HCT116 (cell line): ENCODE data around the gene LRRFIP1. TPM values are rescaled to one million over a fixed set of nuclear protein-coding genes. Genes with fewer than 3 reads are reported as not detected.

Experiments
- ATAC-seq: fragments of 200-7000 bp; cut with Tn5 transposase; 2 replicates; pipeline ENCODE4 v1.9.1; 2020; ENCODE audit warnings: mild to moderate bottlenecking, moderate library complexity
- BruUV-seq: library from RNA; stranded (reverse); fragments of 400-500 nt; replicated peaks from 2 replicates; lab custom pipeline; 2021; lab: Mats Ljungman, UMichigan
- CTCF ChIA-PET: fragments of 300-600 bp; sonication (Branson Sonifier 250); formaldehyde crosslinking; loops from one replicate; lab custom pipeline; 2021; ENCODE audit warnings: antibody characterized with exemption; lab: Charles Lee
- POLR2A ChIA-PET: fragments of 300-600, 350-600 bp; sonication (Branson Sonifier 250); formaldehyde crosslinking; loops from one replicate; lab custom pipeline; 2021; ENCODE audit warnings: antibody characterized with exemption; lab: Charles Lee
- RAD21 ChIA-PET, 2 experiments: fragments of 300-600 bp; sonication (Branson Sonifier 250); formaldehyde crosslinking; loops; one replicate each; lab custom pipeline; 2023; ENCODE audit warnings: low total read pairs in 2 of 2; ENCODE audit not compliant: uncharacterized antibody in 2 of 2, unreplicated experiment in 2 of 2, low non-redundant PET in 1 of 2; lab: Charles Lee
- DNase-seq: peaks from one replicate; pipeline ENCODE4 v3.0.0-alpha.2; 2010; ENCODE audit warnings: low read depth, low spot score
- H2AFZ ChIP-seq: fragments of 200-600 bp; shearing (Covaris generic), sonication (generic); 2 replicates; pipeline ENCODE4 v1.6.1; 2017; ENCODE audit warnings: low read depth, mixed run types, mixed read lengths, antibody characterized with exemption, low read length; ENCODE audit not compliant: poor library complexity, severe bottlenecking
- H3K27ac ChIP-seq: 2 replicates; pipeline ENCODE4 v1.5.1; 2012; ENCODE audit warnings: low read depth, low read length
- H3K27me3 ChIP-seq: fragments of 200-600 bp; sonication (generic); 2 replicates; pipeline ENCODE4 v1.6.1; 2016; ENCODE audit warnings: mixed run types, low read length, mixed read lengths; ENCODE audit not compliant: insufficient read depth
- H3K36me3 ChIP-seq, 2 experiments: fragments of 200-500 bp in 1 of 2; fragments of 200-600 bp in 1 of 2; sonication (Bioruptor generic) in 1 of 2; sonication (generic) in 1 of 2; 2 replicates each; pipeline versions ENCODE4 v1.5.1 to v1.6.1; 2014 to 2016; ENCODE audit warnings: low read length in 2 of 2, inconsistent platforms in 1 of 2, mixed read lengths in 1 of 2, mixed run types in 1 of 2; ENCODE audit not compliant: insufficient read depth in 2 of 2, control insufficient read depth in 1 of 2
- H3K4me1 ChIP-seq, 2 experiments: fragments of 200-600 bp in 1 of 2; sonication (generic) in 1 of 2; 2 replicates each; pipeline versions ENCODE4 v1.5.1 to v1.6.1; 2012 to 2017; ENCODE audit warnings: low read length in 2 of 2, inconsistent platforms in 1 of 2, mild to moderate bottlenecking in 1 of 2, mixed read lengths in 1 of 2, mixed run types in 1 of 2, moderate library complexity in 1 of 2; ENCODE audit not compliant: insufficient read depth in 2 of 2, control insufficient read depth in 1 of 2
- H3K4me2 ChIP-seq: fragments of 200-600 bp; sonication (generic); 2 replicates; pipeline ENCODE4 v1.6.1; 2017; ENCODE audit warnings: mixed run types, low read length, mixed read lengths
- H3K4me3 ChIP-seq, 2 experiments: fragments of 200-600 bp in 1 of 2; sonication (generic) in 1 of 2; replicated peaks in 1 of 2; 2 replicates each; pipeline ENCODE4 v1.5.1; 2011 to 2016; ENCODE audit warnings: low read length in 2 of 2, control low read depth in 1 of 2, low read depth in 1 of 2, mild to moderate bottlenecking in 1 of 2, mixed read lengths in 1 of 2, mixed run types in 1 of 2
- H3K79me2 ChIP-seq: fragments of 200-600 bp; sonication (generic); 2 replicates; pipeline ENCODE4 v1.6.1; 2017; ENCODE audit warnings: mild to moderate bottlenecking, mixed run types, low read length, moderate library complexity, mixed read lengths; ENCODE audit not compliant: insufficient read depth
- H3K9ac ChIP-seq: fragments of 200-600 bp; sonication (generic); 2 replicates; pipeline ENCODE4 v1.6.1; 2016; ENCODE audit warnings: low read length, mixed read lengths
- H3K9me2 ChIP-seq: fragments of 200-600 bp; sonication (generic), shearing (Covaris generic); 2 replicates; pipeline ENCODE4 v1.6.1; 2017; ENCODE audit warnings: mixed run types, mild to moderate bottlenecking, moderate library complexity; ENCODE audit not compliant: insufficient read depth
- H3K9me3 ChIP-seq, 2 experiments: fragments of 200-500 bp in 1 of 2; fragments of 200-600 bp in 1 of 2; sonication (Bioruptor generic) in 1 of 2; sonication (generic) in 1 of 2; 2 replicates each; pipeline ENCODE4 v1.6.1; 2014 to 2017; ENCODE audit warnings: low read length in 2 of 2, mixed read lengths in 2 of 2, inconsistent platforms in 1 of 2, low read depth in 1 of 2, mild to moderate bottlenecking in 1 of 2, mixed run types in 1 of 2, moderate library complexity in 1 of 2; ENCODE audit not compliant: control insufficient read depth in 1 of 2, insufficient read depth in 1 of 2
- H4K20me1 ChIP-seq: fragments of 200-600 bp; sonication (generic), shearing (Covaris generic); 2 replicates; pipeline ENCODE4 v1.6.1; 2017; ENCODE audit warnings: mixed run types, mild to moderate bottlenecking, moderate library complexity; ENCODE audit not compliant: insufficient read depth
- CEBPB ChIP-seq: IDR thresholded peaks from 2 replicates; pipeline ENCODE4 v1.6.1; 2012; ENCODE audit warnings: low read depth
- EGR1 ChIP-seq: IDR thresholded peaks from 2 replicates; pipeline ENCODE4 v1.6.1; 2012; ENCODE audit warnings: low read depth
- EZH2phosphoT487 ChIP-seq: fragments of 200-600 bp; IDR thresholded peaks from 2 replicates; pipeline ENCODE4 v1.6.1; 2018; ENCODE audit warnings: antibody characterized with exemption, borderline replicate concordance
- FOSL1 ChIP-seq: IDR thresholded peaks from 2 replicates; pipeline ENCODE4 v1.6.1; 2012; ENCODE audit warnings: low read depth
- JUND ChIP-seq: IDR thresholded peaks from 2 replicates; pipeline ENCODE4 v1.6.1; 2012
- POLR2A ChIP-seq: IDR thresholded peaks from 2 replicates; pipeline ENCODE4 v1.7.0; 2011; ENCODE audit warnings: borderline replicate concordance; ENCODE audit not compliant: insufficient read depth, insufficient read length; ENCODE audit errors: extremely low read depth
- RAD21 ChIP-seq: IDR thresholded peaks from 2 replicates; pipeline ENCODE4 v1.6.1; 2012; ENCODE audit warnings: low read depth, mild to moderate bottlenecking
- SP1 ChIP-seq: IDR thresholded peaks from 2 replicates; pipeline ENCODE4 v1.6.1; 2012; ENCODE audit warnings: low read depth
- SRF ChIP-seq: IDR thresholded peaks from 2 replicates; pipeline ENCODE4 v1.6.1; 2012; ENCODE audit warnings: low read depth
- TCF7L2 ChIP-seq: IDR thresholded peaks from 2 replicates; pipeline ENCODE4 v1.7.0; 2011; ENCODE audit warnings: borderline replicate concordance, inconsistent platforms; ENCODE audit not compliant: insufficient read depth, insufficient read length; ENCODE audit errors: extremely low read depth
- YY1 ChIP-seq: IDR thresholded peaks from 2 replicates; pipeline ENCODE4 v1.6.1; 2011; ENCODE audit warnings: low read length, low read depth, moderate library complexity, mild to moderate bottlenecking; ENCODE audit not compliant: insufficient replicate concordance; ENCODE audit errors: extremely low read depth
- ZBTB33 ChIP-seq: IDR thresholded peaks from 2 replicates; pipeline ENCODE4 v1.6.1; 2011; ENCODE audit warnings: mild to moderate bottlenecking, low read length, moderate library complexity; ENCODE audit not compliant: insufficient replicate concordance; ENCODE audit errors: extremely low read depth
- ZNF274 ChIP-seq: fragments of 200-500 bp; sonication (Bioruptor generic); IDR thresholded peaks from 2 replicates; pipeline ENCODE4 v1.6.1; 2014; ENCODE audit warnings: mild to moderate bottlenecking, low read depth, low read length, inconsistent platforms
- intact Hi-C: fragments of 100-400 bp; cut with micrococcal nuclease; formaldehyde crosslinking; loops from 2 replicates; pipeline ENCODE4 v1.10.0; 2022
- total RNA-seq: library from RNA; stranded (reverse); gene quantifications from one replicate; pipeline ENCODE4 v1.2.1, GENCODE V29; 2021; ENCODE audit not compliant: unreplicated experiment
- TF ChIP-seq, protein P1 (sequence below): IDR thresholded peaks from 2 replicates; pipeline ENCODE4 v1.6.1; 2012
- TF ChIP-seq, protein P2 (sequence below): IDR thresholded peaks from 2 replicates; pipeline ENCODE4 v1.6.1; 2012

LRRFIP1 gene
- total RNA-seq, 1 experiment from 2014 or later = 76.9 TPM

GRCh38 chr2:237737196-237737865 is 109.9 kb downstream of the LRRFIP1 start:
- BruUV-seq = no TSS peak
- Histone ChIP-seq H3K9ac (no peak overlapping the region), H3K4me3 (no peak overlapping the region), H3K36me3 (no peaks in the 10 kb centered on the region), H3K4me1 (peaks cover 0 to 22% of the 10 kb centered on the region in 2 experiments; a peak in 3 of 4 replicates)
- ChIA-PET CTCF (no interaction called here), RAD21 (no interaction called here)
- intact Hi-C loops = no loop called here
- ATAC-seq (no peak), DNase-seq (no peak)
- TF ChIP-seq SP1 (no peak), JUND (no peak), FOSL1 (no peak), TCF7L2 (no peak), CEBPB (no peak), RAD21 (no peak), POLR2A (no peak), EZH2phosphoT487 (no peak), SRF (no peak), ZBTB33 (no peak), EGR1 (no peak), YY1 (no peak), ZNF274 (no peak)
- TF ChIP-seq, protein P1, sequence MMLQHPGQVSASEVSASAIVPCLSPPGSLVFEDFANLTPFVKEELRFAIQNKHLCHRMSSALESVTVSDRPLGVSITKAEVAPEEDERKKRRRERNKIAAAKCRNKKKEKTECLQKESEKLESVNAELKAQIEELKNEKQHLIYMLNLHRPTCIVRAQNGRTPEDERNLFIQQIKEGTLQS = no peak
- TF ChIP-seq, protein P2, sequence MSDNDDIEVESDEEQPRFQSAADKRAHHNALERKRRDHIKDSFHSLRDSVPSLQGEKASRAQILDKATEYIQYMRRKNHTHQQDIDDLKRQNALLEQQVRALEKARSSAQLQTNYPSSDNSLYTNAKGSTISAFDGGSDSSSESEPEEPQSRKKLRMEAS = no peak
- TF ChIP-seq, all 23 proteins: peak for 0
- Histone ChIP-seq H3K27me3 (no peaks in the 10 kb centered on the region), H3K4me2 (no peak overlapping the region), H3K9me3 (no peaks in the 10 kb centered on the region), H3K27ac (no peak overlapping the region), H3K9me2 (no peaks in the 10 kb centered on the region), H2AFZ (no peak overlapping the region), H3K79me2 (peaks cover 78% of the 10 kb centered on the region), H4K20me1 (no peaks in the 10 kb centered on the region)
- POLR2A ChIA-PET = no interaction called here
